HL-60 (cell line): ENCODE measurements around the gene HDC.

Source experiments
- GABPA ChIP-seq: IDR thresholded peaks from 2 replicates; pipeline ENCODE4 v1.6.1; 2012; ENCODE audit warnings: low read depth
- POLR2AphosphoS5 ChIP-seq: IDR thresholded peaks from 2 replicates; pipeline ENCODE4 v1.6.1; 2012; ENCODE audit warnings: low read depth
- REST ChIP-seq: IDR thresholded peaks from 2 replicates; pipeline ENCODE4 v1.6.1; 2012; ENCODE audit warnings: low read depth; ENCODE audit not compliant: insufficient replicate concordance
- SPI1 ChIP-seq: IDR thresholded peaks from 2 replicates; pipeline ENCODE4 v1.6.1; 2012; ENCODE audit warnings: low read depth, mild to moderate bottlenecking, borderline replicate concordance
- TF ChIP-seq, protein P1 (sequence below): IDR thresholded peaks from one replicate; pipeline ENCODE4 v1.5.1; 2011; ENCODE audit warnings: low read length, control low read depth, inconsistent platforms; ENCODE audit not compliant: insufficient read depth

- TF ChIP-seq REST (no peak), POLR2AphosphoS5 (no peak), GABPA (no peak), SPI1 (no peak)
- TF ChIP-seq, protein P1, sequence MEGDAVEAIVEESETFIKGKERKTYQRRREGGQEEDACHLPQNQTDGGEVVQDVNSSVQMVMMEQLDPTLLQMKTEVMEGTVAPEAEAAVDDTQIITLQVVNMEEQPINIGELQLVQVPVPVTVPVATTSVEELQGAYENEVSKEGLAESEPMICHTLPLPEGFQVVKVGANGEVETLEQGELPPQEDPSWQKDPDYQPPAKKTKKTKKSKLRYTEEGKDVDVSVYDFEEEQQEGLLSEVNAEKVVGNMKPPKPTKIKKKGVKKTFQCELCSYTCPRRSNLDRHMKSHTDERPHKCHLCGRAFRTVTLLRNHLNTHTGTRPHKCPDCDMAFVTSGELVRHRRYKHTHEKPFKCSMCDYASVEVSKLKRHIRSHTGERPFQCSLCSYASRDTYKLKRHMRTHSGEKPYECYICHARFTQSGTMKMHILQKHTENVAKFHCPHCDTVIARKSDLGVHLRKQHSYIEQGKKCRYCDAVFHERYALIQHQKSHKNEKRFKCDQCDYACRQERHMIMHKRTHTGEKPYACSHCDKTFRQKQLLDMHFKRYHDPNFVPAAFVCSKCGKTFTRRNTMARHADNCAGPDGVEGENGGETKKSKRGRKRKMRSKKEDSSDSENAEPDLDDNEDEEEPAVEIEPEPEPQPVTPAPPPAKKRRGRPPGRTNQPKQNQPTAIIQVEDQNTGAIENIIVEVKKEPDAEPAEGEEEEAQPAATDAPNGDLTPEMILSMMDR, result no peak
These were observed 13.0 kb downstream of the HDC start for GRCh38 chr15:50252556-50252955.
